ACC112 (cell line): ENCODE data around the gene CRYBA1.
"Not testable (repeated sequence)": the region's sequence is repeated elsewhere in the genome, so short reads cannot be mapped to it uniquely, and the experiment has no call there.

Experiments used
- H2AFZ ChIP-seq: fragments of 200-600 bp; sonication (generic); one replicate; pipeline ENCODE4 v1.6.0; 2017; ENCODE audit warnings: antibody characterized with exemption, low read length; ENCODE audit not compliant: unreplicated experiment
- H3K27ac ChIP-seq: fragments of 200-600 bp; sonication (generic); 2 replicates; pipeline ENCODE4 v1.5.1; 2014; ENCODE audit warnings: low read depth, mild to moderate bottlenecking, antibody characterized with exemption, low read length, moderate library complexity
- H3K27me3 ChIP-seq: fragments of 200-600 bp; sonication (generic); 2 replicates; pipeline ENCODE4 v1.6.1; 2014; ENCODE audit warnings: mild to moderate bottlenecking, antibody characterized with exemption, low read length, moderate library complexity, mixed read lengths; ENCODE audit not compliant: insufficient read depth
- H3K36me3 ChIP-seq: fragments of 200-600 bp; sonication (generic); 2 replicates; pipeline ENCODE4 v1.6.1; 2016; ENCODE audit warnings: mild to moderate bottlenecking, antibody characterized with exemption, low read length, moderate library complexity, mixed read lengths; ENCODE audit not compliant: insufficient read depth
- H3K4me1 ChIP-seq: fragments of 200-600 bp; sonication (generic); one replicate; pipeline ENCODE4 v1.6.1; 2016; ENCODE audit warnings: low read length, mixed read lengths; ENCODE audit not compliant: insufficient read depth, unreplicated experiment, control insufficient read depth
- H3K4me3 ChIP-seq: fragments of 200-600 bp; sonication (generic); 2 replicates; pipeline ENCODE4 v1.5.1; 2014; ENCODE audit warnings: mild to moderate bottlenecking, low read depth, low read length
- H3K79me2 ChIP-seq: fragments of 200-600 bp; sonication (generic); one replicate; pipeline ENCODE4 v1.6.0; 2016; ENCODE audit warnings: low read length; ENCODE audit not compliant: control insufficient read depth, unreplicated experiment, insufficient read depth

CRYBA1 gene

GRCh38 chr17:29251184-29251583, 4.5 kb downstream of the CRYBA1 start:
- H3K27ac ChIP-seq = peak overlapping the region; percentile 75
- H3K27me3 ChIP-seq = no peaks in the 10 kb centered on the region
- H3K36me3 ChIP-seq = no peaks in the 10 kb centered on the region
- H2AFZ ChIP-seq = no peak overlapping the region
- peaks cover 66% of the 10 kb centered on the region for H3K4me1 ChIP-seq
- H3K4me3 ChIP-seq = no peak overlapping the region
- H3K79me2 ChIP-seq = peaks cover 2% of the 10 kb centered on the region

- Histone ChIP-seq H3K27ac (peak overlapping the region; percentile 75), H3K27me3 (no peaks in the 10 kb centered on the region), H3K79me2 (peaks cover 8% of the 10 kb centered on the region), H3K4me3 (no peak overlapping the region), H3K36me3 (no peaks in the 10 kb centered on the region), H3K4me1 (peaks cover 70% of the 10 kb centered on the region), H2AFZ (no peak overlapping the region)
Observed at GRCh38 chr17:29252101-29252791, 5.6 kb downstream of the CRYBA1 start.

GRCh38 chr17:29253037-29253436, 6.4 kb downstream of the CRYBA1 start:
- Histone ChIP-seq H3K79me2 (peaks cover 8% of the 10 kb centered on the region), H3K27ac (peak overlapping the region; percentile 75), H3K4me3 (no peak overlapping the region), H3K36me3 (no peaks in the 10 kb centered on the region), H3K4me1 (peaks cover 77% of the 10 kb centered on the region), H3K27me3 (no peaks in the 10 kb centered on the region), H2AFZ (no peak overlapping the region)

GRCh38 chr17:29255926-29256522, 9.4 kb downstream of the CRYBA1 start:
- Histone ChIP-seq H3K27ac (peak overlapping the region; percentile 90), H3K36me3 (peaks cover 15% of the 10 kb centered on the region), H2AFZ (no peak overlapping the region), H3K27me3 (no peaks in the 10 kb centered on the region), H3K4me3 (peak overlapping the region; percentile 4; the same call in 1 of the 2 replicates), H3K79me2 (peaks cover 20% of the 10 kb centered on the region), H3K4me1 (peaks cover 89% of the 10 kb centered on the region)

- Histone ChIP-seq H3K4me1 (peaks cover 89% of the 10 kb centered on the region), H3K79me2 (peaks cover 29% of the 10 kb centered on the region), H2AFZ (no peak overlapping the region), H3K4me3 (peak overlapping the region; percentile 58), H3K27ac (peak overlapping the region; percentile 90), H3K27me3 (no peaks in the 10 kb centered on the region), H3K36me3 (peaks cover 23% of the 10 kb centered on the region)
Observed at GRCh38 chr17:29256735-29257466, 10.2 kb downstream of the CRYBA1 start.

- no peaks in the 10 kb centered on the region for H3K27me3 ChIP-seq
- no peak overlapping the region for H2AFZ ChIP-seq
- peaks cover 83% of the 10 kb centered on the region for H3K4me1 ChIP-seq
- H3K4me3 ChIP-seq = peak overlapping the region; percentile 58
- peaks cover 30% of the 10 kb centered on the region for H3K36me3 ChIP-seq
- H3K27ac ChIP-seq = peak overlapping the region; percentile 90
- peaks cover 31% of the 10 kb centered on the region for H3K79me2 ChIP-seq
Observed at GRCh38 chr17:29257756-29258155, 11.1 kb downstream of the CRYBA1 start.

DNA sequence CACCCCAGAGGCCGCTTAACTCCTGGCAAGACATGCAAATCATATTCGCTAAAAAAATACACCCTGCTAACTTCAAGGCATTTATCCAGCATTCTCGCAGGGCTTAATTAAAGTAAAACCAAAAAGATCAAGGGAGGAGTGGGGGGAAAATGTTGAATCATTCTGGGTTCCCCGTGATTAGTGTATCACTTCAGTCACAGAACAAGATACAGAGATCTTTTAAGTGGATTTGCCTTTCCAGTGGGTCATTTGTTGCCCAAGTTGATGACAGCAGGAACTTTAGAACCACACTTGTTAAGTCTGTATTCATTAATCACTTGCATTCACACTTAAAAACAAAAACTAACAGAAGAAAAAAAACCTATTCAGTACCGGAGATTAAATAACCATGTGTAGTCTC, 17.3 kb downstream of the CRYBA1 start:
- Histone ChIP-seq H2AFZ (no peak overlapping the region), H3K36me3 (peaks cover 68% of the 10 kb centered on the region), H3K79me2 (peaks cover 56% of the 10 kb centered on the region), H3K4me1 (peaks cover 42% of the 10 kb centered on the region), H3K27me3 (no peaks in the 10 kb centered on the region), H3K27ac (peak overlapping the region; percentile 22), H3K4me3 (no peak overlapping the region)

GRCh38 chr17:29271980-29272379, 25.3 kb downstream of the CRYBA1 start:
- H2AFZ ChIP-seq, H3K27me3 ChIP-seq, H3K4me1 ChIP-seq, H3K4me3 ChIP-seq, H3K27ac ChIP-seq: not testable (repeated sequence)
- Histone ChIP-seq H3K79me2 (peaks cover 92% of the 10 kb centered on the region), H3K36me3 (peaks cover 56% of the 10 kb centered on the region)

DNA sequence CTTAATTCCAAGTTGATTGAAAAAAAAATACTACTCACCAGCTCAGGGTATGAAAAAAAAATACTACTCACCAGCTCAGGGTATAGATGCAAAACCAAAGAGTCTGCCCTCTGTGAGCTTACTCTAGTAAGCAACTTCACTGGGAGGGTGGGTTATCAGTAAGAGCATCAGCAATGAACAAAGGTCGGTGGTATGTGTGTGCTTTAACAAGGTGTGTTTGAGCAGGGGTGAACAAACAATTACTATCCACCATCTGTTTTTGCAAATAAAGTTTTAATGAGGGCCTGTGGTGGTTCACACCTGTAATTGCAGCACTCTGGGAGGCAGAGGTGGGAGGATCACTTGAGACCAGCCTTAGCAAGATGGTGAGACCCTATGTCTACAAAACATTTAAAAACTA, 27.3 kb downstream of the CRYBA1 start:
- H3K79me2 ChIP-seq = peaks cover 95% of the 10 kb centered on the region
- H3K27me3 ChIP-seq = no peaks in the 10 kb centered on the region
- H2AFZ ChIP-seq = no peak overlapping the region
- H3K4me3 ChIP-seq = no peak overlapping the region
- peaks cover 52% of the 10 kb centered on the region for H3K36me3 ChIP-seq
- H3K27ac ChIP-seq = no peak overlapping the region
- H3K4me1 ChIP-seq = no peaks in the 10 kb centered on the region

DNA sequence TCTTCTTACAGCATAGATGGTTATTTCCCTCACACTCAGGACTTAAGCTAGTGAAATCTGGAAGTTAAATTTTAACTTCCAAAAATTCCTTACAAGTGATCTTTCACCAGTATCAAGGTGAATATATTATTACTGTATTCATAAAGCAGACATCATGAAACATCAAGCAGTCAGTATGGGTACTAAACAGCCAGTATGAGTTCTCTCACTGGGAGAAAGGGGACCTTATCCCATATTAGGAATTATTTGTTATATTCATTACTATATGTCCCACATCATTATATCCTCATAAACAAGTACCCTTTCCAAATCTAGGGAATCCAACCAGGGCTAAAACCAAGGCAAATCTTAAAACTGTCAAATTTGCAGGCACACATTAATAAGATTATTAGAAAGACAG, 32.0 kb downstream of the CRYBA1 start:
- H3K36me3 ChIP-seq = peaks cover 48% of the 10 kb centered on the region
- H3K27ac ChIP-seq = no peak overlapping the region
- H2AFZ ChIP-seq = no peak overlapping the region
- H3K4me1 ChIP-seq = peaks cover 24% of the 10 kb centered on the region
- no peak overlapping the region for H3K4me3 ChIP-seq
- H3K27me3 ChIP-seq = no peaks in the 10 kb centered on the region
- H3K79me2 ChIP-seq = peaks cover 95% of the 10 kb centered on the region
